Measurements from ENCODE around the gene ABCA1.

Gene ABCA1

DNA sequence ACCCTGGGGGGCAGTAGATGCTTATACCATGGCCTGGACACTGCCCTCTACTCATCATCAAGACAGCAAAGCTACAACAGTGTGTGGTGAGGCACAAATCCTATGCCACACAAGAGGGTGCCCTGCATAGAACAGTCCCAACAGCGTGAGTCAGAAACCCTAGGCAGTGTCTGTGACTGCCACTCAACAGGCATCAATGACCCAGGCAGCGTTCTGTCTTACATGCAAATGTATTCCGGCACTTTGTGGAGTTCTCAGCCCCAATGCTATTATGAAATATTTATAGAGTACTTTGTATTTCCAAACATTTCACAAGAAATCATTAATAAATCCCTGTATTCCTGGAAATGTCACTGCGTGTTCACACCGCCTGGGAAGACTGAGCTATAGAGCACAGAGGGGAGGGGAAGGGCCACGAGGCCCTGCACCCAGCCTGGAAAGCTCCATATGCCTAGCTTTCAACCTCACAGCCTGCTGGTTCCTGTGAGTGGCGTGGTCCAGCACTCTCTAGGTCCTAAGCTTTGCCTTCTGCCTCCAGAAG, 86.3 kb downstream of the ABCA1 start:
- DNase-seq (ENCODE audit: low read depth in 2 of 2), result no peak

GRCh38 chr9:104838958-104839357, 89.0 kb downstream of the ABCA1 start:
- no peak for DNase-seq (ENCODE audit: low read depth in 2 of 2)

GRCh38 chr9:104836767-104837166, 91.2 kb downstream of the ABCA1 start:
- no peak for DNase-seq (ENCODE audit: low read depth in 2 of 2)

DNA sequence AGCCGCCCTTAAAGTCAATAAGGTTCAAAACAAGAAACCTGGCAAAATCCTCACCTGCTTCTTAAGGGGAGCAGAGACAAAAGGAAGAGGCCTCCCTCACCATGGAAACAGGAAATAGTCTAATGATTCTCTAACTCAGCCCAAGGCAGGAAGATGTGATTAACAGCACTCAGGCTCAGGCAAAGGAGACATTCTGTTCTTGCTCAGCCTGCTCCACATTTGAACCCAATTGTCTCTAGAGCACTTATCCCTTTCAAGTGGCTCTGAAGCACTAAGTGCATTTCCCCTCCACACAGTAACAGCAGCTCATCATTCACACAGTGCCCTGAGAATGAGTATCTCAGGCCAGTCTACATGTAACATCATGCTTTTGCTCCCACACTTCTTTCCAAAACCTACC, 91.7 kb downstream of the ABCA1 start:
- no peak for DNase-seq (ENCODE audit: low read depth in 2 of 2)

- no peak for DNase-seq (ENCODE audit: low read depth in 2 of 2)
Measured at GRCh38 chr9:104835161-104835560, 92.8 kb downstream of the ABCA1 start.

DNA sequence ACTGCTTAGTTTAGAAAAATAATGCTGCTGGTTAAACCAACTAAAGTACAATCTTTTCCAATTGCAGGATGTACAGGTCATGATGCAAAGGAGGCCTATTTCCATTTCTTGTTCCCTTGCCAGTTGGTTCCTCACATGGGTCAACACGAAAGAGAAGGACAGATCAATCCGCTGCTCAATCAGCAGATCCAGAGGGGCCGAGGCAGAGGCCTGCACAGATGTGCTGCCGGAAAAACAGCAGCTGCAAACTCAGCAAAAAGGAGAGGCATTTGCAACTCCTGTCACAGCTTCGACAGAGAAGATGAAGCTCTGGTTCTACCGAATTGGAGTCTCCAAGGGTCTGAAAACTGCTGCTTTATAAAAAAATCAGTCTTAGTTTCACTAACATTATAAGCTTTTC, 94.3 kb downstream of the ABCA1 start:
- no peak for DNase-seq (ENCODE audit: low read depth in 2 of 2)

- no peak for DNase-seq (ENCODE audit: low read depth in 2 of 2)
Measured at GRCh38 chr9:104831681-104832080, 96.3 kb downstream of the ABCA1 start.

- no peak for DNase-seq (ENCODE audit: low read depth in 2 of 2)
Measured at GRCh38 chr9:104826911-104827310, 101.0 kb downstream of the ABCA1 start.

DNA sequence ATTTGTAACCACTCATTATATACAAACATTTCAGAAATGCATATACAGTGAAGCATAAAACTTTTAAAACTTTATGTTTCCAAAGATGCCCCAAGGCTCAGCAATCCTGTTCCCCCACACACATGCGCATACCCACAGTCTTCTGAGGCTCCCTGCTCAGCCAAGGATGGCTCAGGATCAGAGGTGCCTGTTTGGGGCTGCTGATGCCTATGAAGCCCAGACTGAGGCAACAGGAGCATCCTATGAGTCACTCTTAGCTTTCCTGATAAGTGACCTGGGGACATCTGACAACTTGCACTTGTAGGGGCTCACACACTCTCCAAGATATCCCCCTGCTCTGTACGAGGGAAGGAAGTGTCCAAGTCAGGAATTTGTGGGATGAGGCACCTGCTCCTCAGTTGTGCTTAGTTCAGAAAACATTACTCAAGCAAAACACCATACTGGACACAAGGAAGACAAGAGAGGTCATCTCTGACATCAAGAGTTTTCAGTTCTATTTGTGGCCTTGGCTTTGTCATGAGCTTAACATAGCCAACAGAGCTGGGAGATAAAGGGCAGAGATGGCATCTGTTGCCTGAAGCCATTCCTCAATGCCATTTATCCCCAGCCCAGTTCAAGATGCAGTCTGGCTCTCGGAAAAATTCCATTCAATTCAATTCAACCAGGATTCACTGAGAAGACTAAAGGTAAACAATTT, 101.7 kb downstream of the ABCA1 start:
- DNase-seq (ENCODE audit: low read depth in 2 of 2), result no peak

GRCh38 chr9:104820336-104820735, 107.6 kb downstream of the ABCA1 start:
- no peak for DNase-seq (ENCODE audit: low read depth in 2 of 2)

DNA sequence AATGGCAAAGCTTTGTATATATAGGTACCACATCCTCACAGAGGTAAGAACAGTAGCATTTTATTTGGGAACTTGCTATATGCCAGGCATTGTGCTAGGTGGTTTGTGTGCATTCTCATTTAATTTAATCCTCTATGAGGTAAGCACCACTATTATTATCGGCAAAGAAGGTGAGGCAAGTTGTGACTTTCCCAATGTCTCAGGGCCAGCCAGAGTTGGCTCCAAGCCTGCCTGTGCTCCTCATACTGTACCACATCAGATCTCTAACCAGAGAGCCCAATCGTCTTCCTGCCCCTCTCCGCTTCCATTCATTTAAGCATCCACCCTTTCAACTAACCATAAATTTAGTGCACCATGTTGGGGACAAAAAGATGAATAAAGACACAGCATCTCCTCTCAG, 108.9 kb downstream of the ABCA1 start:
- no peak for DNase-seq (ENCODE audit: low read depth in 2 of 2)

DNA sequence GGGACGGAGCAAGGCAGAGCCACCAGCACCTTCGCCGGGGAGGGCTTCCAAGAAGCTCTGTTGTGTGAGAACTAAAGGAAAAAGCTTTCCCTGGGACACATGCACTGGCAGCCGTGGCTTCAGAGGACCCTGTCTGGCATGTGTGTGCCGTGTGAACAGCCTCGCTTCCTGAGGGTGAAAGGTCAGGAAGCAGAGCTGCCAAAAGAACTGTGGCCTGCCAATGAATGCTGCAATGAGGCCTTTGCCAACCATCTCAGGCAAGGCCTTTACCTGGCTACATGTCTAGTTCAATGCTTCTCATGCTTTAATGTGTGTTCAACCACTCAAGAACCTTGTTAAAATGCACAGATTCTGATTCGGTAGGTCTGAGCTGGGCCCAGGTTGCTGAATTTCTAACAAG, 110.5 kb downstream of the ABCA1 start:
- no peak for DNase-seq (ENCODE audit: low read depth in 2 of 2)

DNA sequence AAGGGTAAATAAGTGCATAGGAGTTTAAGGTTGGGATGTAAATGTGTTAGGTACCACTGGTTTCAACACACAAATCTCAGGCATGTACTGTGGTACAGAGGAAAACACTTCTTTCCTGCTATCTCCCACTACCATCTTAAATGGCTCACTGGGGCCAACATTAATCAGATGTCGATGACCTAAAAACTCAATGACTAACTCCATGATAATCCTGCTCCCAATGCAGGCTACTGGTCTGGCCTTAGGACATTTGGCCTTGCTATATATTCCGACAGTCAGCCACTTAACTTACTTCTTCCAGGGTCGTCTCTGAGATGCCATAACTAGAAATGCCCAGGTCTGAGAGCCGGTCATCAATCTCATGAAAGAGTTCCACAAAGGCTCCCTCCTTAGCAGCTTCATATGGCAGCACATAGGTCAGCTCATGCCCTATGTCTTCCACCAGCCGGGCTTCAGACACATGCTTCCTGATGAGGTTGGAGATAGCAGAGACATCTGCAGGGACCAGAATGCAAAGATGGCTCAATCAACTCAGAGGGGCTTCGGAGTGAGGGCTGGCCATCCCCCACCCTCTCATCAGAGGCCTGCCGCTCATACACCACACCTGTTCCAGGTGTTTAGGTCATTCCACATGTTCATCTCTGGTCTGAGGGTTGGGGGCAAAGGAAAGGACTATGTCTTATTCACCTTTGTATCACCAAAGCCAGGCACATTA, 111.9 kb downstream of the ABCA1 start:
- DNase-seq (ENCODE audit: low read depth in 2 of 2), result no peak

GRCh38 chr9:104810421-104811339, 117.3 kb downstream of the ABCA1 start:
- no peak for DNase-seq (ENCODE audit: low read depth in 2 of 2)

- no peak for DNase-seq (ENCODE audit: low read depth in 2 of 2)
Measured at GRCh38 chr9:104808035-104808614, 119.8 kb downstream of the ABCA1 start.

DNA sequence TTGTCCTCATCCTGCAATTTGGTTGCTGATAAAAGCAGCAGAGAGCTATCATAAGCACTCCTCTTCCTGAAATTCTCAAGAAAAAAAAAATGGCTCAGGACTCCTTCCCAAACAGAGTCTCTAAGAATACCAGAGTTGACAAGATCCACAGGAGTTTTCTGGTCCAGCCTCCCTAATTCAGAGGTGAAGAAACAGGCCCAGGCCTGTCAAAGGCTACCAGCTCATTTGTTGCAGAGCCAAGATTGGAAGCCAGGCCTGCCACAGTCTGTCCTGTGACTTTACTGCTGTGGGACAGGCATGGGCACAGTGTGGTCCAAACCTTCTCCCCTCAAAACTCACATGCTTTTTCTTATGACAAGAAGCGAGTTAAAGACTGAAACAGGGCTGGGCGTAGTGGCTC, 122.5 kb downstream of the ABCA1 start:
- DNase-seq (ENCODE audit: low read depth in 2 of 2), result no peak

DNA sequence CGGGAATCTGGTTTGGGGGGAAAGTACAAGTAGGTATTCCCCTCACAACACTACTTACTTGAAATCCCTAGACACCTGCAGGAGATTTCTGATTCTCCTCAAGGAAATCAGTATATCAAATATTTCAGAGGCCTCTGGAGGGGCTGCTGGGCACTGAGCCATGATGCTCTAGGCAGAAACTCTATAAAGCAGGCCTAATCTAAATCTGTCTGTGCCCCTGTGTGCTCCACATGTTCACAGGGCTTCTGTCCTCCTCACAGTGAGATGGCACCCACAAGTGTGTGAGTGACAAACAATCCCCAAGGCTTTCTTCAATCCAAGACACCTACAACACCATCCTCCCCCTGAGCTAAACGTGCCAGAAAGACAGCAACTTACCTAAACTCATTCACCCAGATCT, 125.0 kb downstream of the ABCA1 start:
- no peak for DNase-seq (ENCODE audit: low read depth in 2 of 2)

GRCh38 chr9:104802110-104802509, 125.8 kb downstream of the ABCA1 start:
- DNase-seq (ENCODE audit: low read depth in 2 of 2), result no peak

GRCh38 chr9:104800068-104800785, 127.7 kb downstream of the ABCA1 start:
- no peak for DNase-seq (ENCODE audit: low read depth in 2 of 2)

- DNase-seq (ENCODE audit: low read depth in 2 of 2), result no peak
Measured at GRCh38 chr9:104798209-104798995, 129.6 kb downstream of the ABCA1 start.

Data from stimulated activated CD4-positive, alpha-beta T cell treated with anti-CD3 and anti-CD28 coated beads, Interleukin-15, amount 100 ng/mL, for 48 hours (primary cell).